Spleen (tissue), 11 donors: ENCODE data around the gene ZCCHC4. TPM values are rescaled to one million over a fixed set of nuclear protein-coding genes. Genes with fewer than 3 reads are reported as not detected.

Experiments used
- DNase-seq: peaks from one replicate; pipeline ENCODE4 v3.0.0-alpha.2; 2020
- H3K27ac ChIP-seq, 8 donors: fragments of 200-600 bp; sonication (generic) in 7 of 8; 1 replicate in 4 of 8; 2 replicates in 4 of 8; pipeline versions ENCODE4 v1.5.0 to v1.8.0; 2016 to 2021; ENCODE audit warnings: inconsistent platforms in 4 of 8, mild to moderate bottlenecking in 4 of 8, moderate library complexity in 1 of 8
- H3K27me3 ChIP-seq, 7 donors: fragments of 200-600 bp; sonication (generic) in 6 of 7; replicated peaks in 1 of 7; 1 replicate in 4 of 7; 2 replicates in 3 of 7; pipeline versions ENCODE4 v1.5.0 to v1.8.0; 2016 to 2021; ENCODE audit warnings: inconsistent platforms in 3 of 7, mild to moderate bottlenecking in 1 of 7
- H3K36me3 ChIP-seq, 6 donors: fragments of 200-600 bp; sonication (generic) in 5 of 6; 1 replicate in 4 of 6; 2 replicates in 2 of 6; pipeline versions ENCODE4 v1.5.0 to v1.8.0; 2016 to 2021; ENCODE audit warnings: inconsistent platforms in 2 of 6
- H3K4me1 ChIP-seq, 6 donors: fragments of 200-600 bp; sonication (generic) in 5 of 6; 1 replicate in 3 of 6; 2 replicates in 3 of 6; pipeline versions ENCODE4 v1.5.0 to v1.8.0; 2016 to 2021; ENCODE audit warnings: inconsistent platforms in 3 of 6
- H3K4me3 ChIP-seq, 8 donors: fragments of 200-600 bp; sonication (generic) in 7 of 8; 1 replicate in 4 of 8; 2 replicates in 4 of 8; pipeline versions ENCODE4 v1.5.0 to v1.8.0; 2016 to 2021; ENCODE audit warnings: inconsistent platforms in 4 of 8, mild to moderate bottlenecking in 4 of 8, moderate library complexity in 2 of 8
- H3K9me3 ChIP-seq, 8 donors: fragments of 200-600 bp; sonication (generic) in 7 of 8; 1 replicate in 4 of 8; 2 replicates in 4 of 8; pipeline versions ENCODE4 v1.5.0 to v1.8.0; 2016 to 2021; ENCODE audit warnings: inconsistent platforms in 4 of 8
- POLR2A ChIP-seq, 3 donors: fragments of 450-650 bp; IDR thresholded peaks; one replicate each; pipeline ENCODE4 v1.5.1; 2017; ENCODE audit warnings: antibody characterized with exemption in 3 of 3, mild to moderate bottlenecking in 1 of 3
- POLR2AphosphoS5 ChIP-seq, 3 donors: sonication (generic); formaldehyde crosslinking; IDR thresholded peaks; one replicate each; pipeline ENCODE4 v1.5.1; 2017; ENCODE audit warnings: antibody characterized with exemption in 3 of 3
- WGBS, 5 donors: extraction: QIAGEN DNeasy Blood & Tissue Kit in 3 of 5; methylation state at CpG; one replicate each; pipeline versions ENCODE4 v1.1.5 to v1.1.7; 2013 to 2018; 5-methylcytosine and 5-hydroxymethylcytosine counted together
- intact Hi-C: fragments of 100-400 bp; cut with DNase I; formaldehyde crosslinking; loops from one replicate; pipeline ENCODE4 v1.15.0; 2023; ENCODE audit warnings: low total_unique reads
- polyA plus RNA-seq, 3 donors: library from polyadenylated mRNA; stranded (reverse); fragments of 200-250 nt; gene quantifications; one replicate each; pipeline ENCODE4 v1.2.1, GENCODE V29; 2013
- total RNA-seq, 7 donors: library from RNA; depleted of rRNA in 3 of 7; stranded (reverse); fragments of >200 nt in 3 of 7; fragmentation: NEBNext Ultra II Directional in 4 of 7; extraction: Animal tissue kit (Norgen Biotek cat#: 25700) in 4 of 7; gene quantifications; one replicate each; pipeline versions ENCODE4 v1.1.0 to v1.2.1, GENCODE V29; 2016 to 2021
- TF ChIP-seq, protein P1 (sequence below), 11 experiments: fragments of 200-600 bp in 7 of 11; fragments of 450-650 bp in 4 of 11; sonication (generic) in 4 of 11; IDR thresholded peaks in 8 of 11; conservative IDR thresholded peaks in 3 of 11; 1 replicate in 7 of 11; 2 replicates in 4 of 11; pipeline versions ENCODE4 v1.4.0 to v1.8.0; 2016 to 2021; ENCODE audit warnings: antibody characterized with exemption in 11 of 11, inconsistent platforms in 4 of 11, mild to moderate bottlenecking in 1 of 11
- donor health status: healthy with polysubstance abuse.
- donor health status: DM: no; HTN: no; CAD: no; lungs with moderate emphysema.
- donor health status: DM: no; HTN: no; CAD: no.
- donor health status: Bipolar disorder and iron deficiency.
- donor health status: healthy.
- donor health status: DM: no; HTN: no; CAD: no.
- donor health status: DM: yes; HTN: yes; CAD: no.

ZCCHC4 gene
- total and polyA plus RNA-seq, 10 donors: 5.6 to 14.7 (median 12.1) TPM

DNA sequence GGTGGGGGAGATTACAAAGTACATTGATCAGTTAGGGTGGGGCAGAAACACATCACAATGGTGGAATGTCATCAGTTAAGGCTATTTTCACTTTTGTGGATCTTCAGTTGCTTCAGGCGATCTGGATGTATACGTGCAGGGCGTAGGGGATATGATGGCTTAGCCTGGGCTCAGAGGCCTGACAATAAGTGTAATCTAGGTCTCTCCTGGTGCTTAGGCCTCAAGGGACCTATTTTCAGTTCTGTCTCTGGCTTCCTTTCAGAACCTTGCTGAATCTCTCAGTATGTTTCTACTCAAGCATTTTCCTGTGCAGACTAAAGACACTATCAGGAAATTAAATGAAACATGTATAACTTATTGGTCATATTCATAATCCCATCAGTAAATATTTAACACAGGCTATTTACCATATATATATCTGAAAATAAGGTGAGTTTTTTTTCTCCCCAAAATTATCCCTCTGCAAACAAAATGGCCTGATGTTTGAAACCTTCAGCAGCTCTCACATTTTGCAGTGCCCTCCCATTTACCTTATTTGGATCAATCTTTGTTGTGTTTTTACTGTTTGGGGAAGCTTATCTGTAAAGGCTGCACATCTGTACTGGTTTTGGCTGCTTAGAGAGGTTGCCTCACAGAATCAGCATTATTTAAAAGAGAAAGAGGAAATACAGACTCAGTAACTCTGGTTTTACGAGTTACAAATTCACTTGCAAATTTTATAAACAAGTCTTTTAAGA is 2.3 kb upstream of the ZCCHC4 start:
- Histone ChIP-seq H3K36me3 (peaks cover 0 to 7% (median 4%) of the 10 kb centered on the region in 6 donors), H3K4me1 (peaks cover 0 to 44% (median 21%) of the 10 kb centered on the region in 6 donors), H3K9me3 (no peaks in the 10 kb centered on the region), H3K27me3 (peaks cover 0 to 10% (median 0%) of the 10 kb centered on the region in 7 donors), H3K4me3 (no peak overlapping the region), H3K27ac (peak overlapping the region in 7 of 8 donors; percentile 6 to 67 (median 51))
- intact Hi-C loops: loop anchor here (5.0 to 10.0 kb wide), 2 partner anchors 75 to 148 kb away; partner anchors contain the start of genes PI4K2B and SEPSECS
- WGBS, 5 donors: 67 to 75% (median 71%) methylated on average over 4 of the region's 4 CpGs
- TF ChIP-seq POLR2A (IDR thresholded peaks at IDR 0.05) (no peak), POLR2AphosphoS5 (IDR thresholded peaks at IDR 0.05) (no peak)
- TF ChIP-seq, protein P1, sequence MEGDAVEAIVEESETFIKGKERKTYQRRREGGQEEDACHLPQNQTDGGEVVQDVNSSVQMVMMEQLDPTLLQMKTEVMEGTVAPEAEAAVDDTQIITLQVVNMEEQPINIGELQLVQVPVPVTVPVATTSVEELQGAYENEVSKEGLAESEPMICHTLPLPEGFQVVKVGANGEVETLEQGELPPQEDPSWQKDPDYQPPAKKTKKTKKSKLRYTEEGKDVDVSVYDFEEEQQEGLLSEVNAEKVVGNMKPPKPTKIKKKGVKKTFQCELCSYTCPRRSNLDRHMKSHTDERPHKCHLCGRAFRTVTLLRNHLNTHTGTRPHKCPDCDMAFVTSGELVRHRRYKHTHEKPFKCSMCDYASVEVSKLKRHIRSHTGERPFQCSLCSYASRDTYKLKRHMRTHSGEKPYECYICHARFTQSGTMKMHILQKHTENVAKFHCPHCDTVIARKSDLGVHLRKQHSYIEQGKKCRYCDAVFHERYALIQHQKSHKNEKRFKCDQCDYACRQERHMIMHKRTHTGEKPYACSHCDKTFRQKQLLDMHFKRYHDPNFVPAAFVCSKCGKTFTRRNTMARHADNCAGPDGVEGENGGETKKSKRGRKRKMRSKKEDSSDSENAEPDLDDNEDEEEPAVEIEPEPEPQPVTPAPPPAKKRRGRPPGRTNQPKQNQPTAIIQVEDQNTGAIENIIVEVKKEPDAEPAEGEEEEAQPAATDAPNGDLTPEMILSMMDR (IDR thresholded peaks at IDR 0.05 in 8 of 11, conservative IDR thresholded peaks at IDR 0.05 in 3 of 11): no peak
- DNase-seq: no peak

DNA sequence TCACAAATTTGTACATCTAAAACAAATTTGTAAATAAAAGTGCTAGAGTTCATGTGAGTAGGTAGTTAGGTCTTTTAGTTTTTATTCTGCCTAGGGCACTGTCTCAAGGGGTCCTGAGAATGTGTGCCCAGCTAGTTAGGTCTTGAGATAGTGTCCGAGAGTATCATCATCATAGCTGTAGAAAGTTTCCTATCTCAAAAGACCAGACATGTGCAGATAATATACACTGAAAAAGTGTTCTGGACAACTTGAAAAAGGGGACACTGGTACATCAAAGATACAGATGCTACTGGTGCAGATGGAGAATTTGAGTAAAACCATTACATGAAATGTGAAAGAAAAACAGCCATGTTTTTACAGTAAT is 1.8 kb upstream of the ZCCHC4 start:
- Histone ChIP-seq H3K9me3 (no peaks in the 10 kb centered on the region), H3K27ac (peak overlapping the region in 7 of 8 donors; percentile 6 to 67 (median 51)), H3K4me3 (no peak overlapping the region), H3K27me3 (peaks cover 0 to 10% (median 0%) of the 10 kb centered on the region in 7 donors), H3K36me3 (peaks cover 0 to 13% (median 9%) of the 10 kb centered on the region in 6 donors), H3K4me1 (peaks cover 0 to 44% (median 21%) of the 10 kb centered on the region in 6 donors)
- WGBS, 5 donors: 63 to 84% (median 67%) methylated on average over 1 of the region's 1 CpG
- DNase-seq: no peak
- intact Hi-C loops: loop anchor here (5.0 to 10.0 kb wide), 2 partner anchors 76 to 148 kb away; partner anchors contain the start of genes PI4K2B and SEPSECS
- TF ChIP-seq, protein P1 (IDR thresholded peaks at IDR 0.05 in 8 of 11, conservative IDR thresholded peaks at IDR 0.05 in 3 of 11): no peak
- no peak for TF ChIP-seq POLR2A (IDR thresholded peaks at IDR 0.05)
- TF ChIP-seq POLR2AphosphoS5 (IDR thresholded peaks at IDR 0.05): no peak

DNA sequence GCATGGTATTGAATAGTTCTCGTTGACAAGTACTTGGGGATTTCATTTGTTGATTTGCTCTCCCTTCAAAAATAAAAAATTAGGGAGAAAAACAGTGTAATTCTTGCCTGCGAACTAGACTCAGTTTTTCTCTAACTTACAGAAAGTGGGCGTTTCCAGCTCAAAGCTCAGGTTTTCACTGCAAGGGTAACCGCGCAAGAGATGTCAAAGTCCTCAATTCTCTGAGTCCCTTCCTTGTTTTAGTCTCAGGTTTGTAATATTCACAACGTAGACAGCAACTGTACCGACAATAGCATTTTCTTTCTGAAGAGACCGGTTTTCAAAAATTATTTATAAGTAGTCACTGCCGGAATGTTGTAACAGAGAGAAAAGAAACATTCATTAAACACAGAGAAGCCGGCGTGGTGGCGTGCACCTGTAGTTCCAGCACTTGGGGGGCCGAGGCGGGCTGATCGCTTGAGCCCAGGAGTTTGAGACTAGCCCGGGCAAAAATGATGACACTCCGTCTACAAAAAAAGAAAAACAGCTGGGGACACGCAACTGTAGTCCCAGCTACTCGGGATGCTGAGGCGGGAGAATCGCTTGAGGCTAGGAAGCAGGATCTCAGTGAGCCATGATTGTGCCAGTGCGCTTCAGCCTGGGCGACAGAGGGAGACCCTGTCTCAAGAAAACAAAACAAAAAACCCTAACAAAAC is 774 bp downstream of the ZCCHC4 start:
- Histone ChIP-seq H3K4me1 (peaks cover 0 to 44% (median 21%) of the 10 kb centered on the region in 6 donors), H3K4me3 (peak overlapping the region; percentile 40 to 80 (median 68)), H3K36me3 (peaks cover 0 to 38% (median 16%) of the 10 kb centered on the region in 6 donors), H3K9me3 (no peaks in the 10 kb centered on the region), H3K27me3 (no peaks in the 10 kb centered on the region), H3K27ac (peak overlapping the region in 6 of 8 donors; percentile 58 to 86 (median 82))
- DNase-seq: no peak
- 22 to 34% (median 33%) methylated on average over 23 of the region's 23 CpGs for WGBS, 5 donors
- TF ChIP-seq POLR2A (IDR thresholded peaks at IDR 0.05): no peak
- TF ChIP-seq, protein P1 (IDR thresholded peaks at IDR 0.05 in 8 of 11, conservative IDR thresholded peaks at IDR 0.05 in 3 of 11): no peak
- TF ChIP-seq POLR2AphosphoS5 (IDR thresholded peaks at IDR 0.05): no peak
- intact Hi-C loops: loop anchor here (5.0 to 10.0 kb wide), 2 partner anchors 79 to 151 kb away; partner anchors contain the start of genes PI4K2B and SEPSECS
